Gastroesophageal sphincter (tissue), 4 donors: ENCODE data around the gene FGD5. TPM values are rescaled to one million over a fixed set of nuclear protein-coding genes. Genes with fewer than 3 reads are reported as not detected.
"Not testable (repeated sequence)": the region's sequence is repeated elsewhere in the genome, so short reads cannot be mapped to it uniquely, and the experiment has no call there.

Experiments used
- ATAC-seq: fragments of 150-250 bp; one replicate; pipeline ENCODE4 v1.9.1; 2016; ENCODE audit warnings: mild to moderate bottlenecking, moderate library complexity
- H3K27ac ChIP-seq, 4 donors: fragments of 200-600 bp; sonication (generic) in 3 of 4; 1 replicate in 3 of 4; 2 replicates in 1 of 4; pipeline ENCODE4 v1.5.1; 2016 to 2019
- H3K27me3 ChIP-seq: fragments of 200-600 bp; sonication (generic); one replicate; pipeline ENCODE4 v1.5.1; 2019
- H3K36me3 ChIP-seq, 2 donors: fragments of 200-600 bp; sonication (generic); one replicate each; pipeline ENCODE4 v1.5.1; 2019; ENCODE audit warnings: control low read depth in 1 of 2
- H3K4me1 ChIP-seq, 3 donors: fragments of 200-600 bp; sonication (generic); 1 replicate in 2 of 3; 2 replicates in 1 of 3; pipeline ENCODE4 v1.5.1; 2016 to 2019; ENCODE audit warnings: control low read depth in 2 of 3
- H3K4me3 ChIP-seq, 2 donors: fragments of 200-600 bp; sonication (generic); one replicate each; pipeline ENCODE4 v1.5.1; 2019; ENCODE audit warnings: mild to moderate bottlenecking in 1 of 2, moderate library complexity in 1 of 2
- H3K9me3 ChIP-seq, 3 donors: fragments of 200-600 bp; sonication (generic); one replicate each; pipeline ENCODE4 v1.5.1; 2017 to 2019; ENCODE audit warnings: control low read depth in 2 of 3
- CTCF ChIP-seq, 4 experiments: fragments of 200-600 bp in 2 of 4; fragments of 450-650 bp in 2 of 4; sonication (generic) in 1 of 4; IDR thresholded peaks; one replicate each; pipeline ENCODE4 v1.5.1; 2017 to 2019; ENCODE audit warnings: antibody characterized with exemption in 4 of 4, mild to moderate bottlenecking in 2 of 4, moderate library complexity in 2 of 4
- EP300 ChIP-seq: sonication (generic); formaldehyde crosslinking; IDR thresholded peaks from one replicate; pipeline ENCODE4 v1.6.1; 2017; ENCODE audit warnings: antibody characterized with exemption, mild to moderate bottlenecking
- POLR2A ChIP-seq, 2 donors: fragments of 450-650 bp; IDR thresholded peaks; one replicate each; pipeline ENCODE4 v1.6.1; 2017; ENCODE audit warnings: antibody characterized with exemption in 2 of 2, mild to moderate bottlenecking in 2 of 2, moderate library complexity in 1 of 2
- POLR2AphosphoS5 ChIP-seq: sonication (generic); formaldehyde crosslinking; IDR thresholded peaks from one replicate; pipeline ENCODE4 v1.6.1; 2017; ENCODE audit warnings: antibody characterized with exemption
- WGBS, 2 donors: methylation state at CpG; one replicate each; pipeline ENCODE4 v1.1.5; 2018; ENCODE audit warnings: low coverage in 1 of 2; 5-methylcytosine and 5-hydroxymethylcytosine counted together
- total RNA-seq, 4 donors: library from RNA; depleted of rRNA; stranded (reverse); fragments of >200 nt; gene quantifications; one replicate each; pipeline ENCODE4 v1.1.0, GENCODE V29; 2016

Gene FGD5
- total RNA-seq, 4 donors from 2014 or later: 16.1 to 18.7 (median 17.3) TPM

- WGBS, 2 donors: 0 to 23% methylated on average over 4 to 6 of the region's 7 CpGs
- Histone ChIP-seq H3K27me3 (peaks cover 6% of the 10 kb centered on the region), H3K4me1 (peaks cover 0 to 18% (median 3%) of the 10 kb centered on the region in 3 donors), H3K27ac (peak overlapping the region in 3 of 4 donors; percentile 10 to 51 (median 35)), H3K36me3 (peaks cover 0 to 31% of the 10 kb centered on the region in 2 donors), H3K9me3 (peaks cover 0 to 10% (median 0%) of the 10 kb centered on the region in 3 donors), H3K4me3 (no peak overlapping the region)
- TF ChIP-seq POLR2AphosphoS5: peak; percentile 51
- TF ChIP-seq CTCF (IDR thresholded peaks at IDR 0.05): no peak
- no peak for TF ChIP-seq EP300
- TF ChIP-seq POLR2A (IDR thresholded peaks at IDR 0.05): no peak
- peak; percentile 91 for ATAC-seq
Observed at GRCh38 chr3:14902719-14903118, 84.0 kb downstream of the FGD5 start.

- H3K36me3 ChIP-seq: peaks cover 0 to 23% of the 10 kb centered on the region in 2 donors
- WGBS, 2 donors: 100% methylated on average over 1 of the region's 3 CpGs
- H3K4me3 ChIP-seq, H3K9me3 ChIP-seq, ATAC-seq, H3K27me3 ChIP-seq: not testable (repeated sequence)
- H3K27ac ChIP-seq: peak overlapping the region in 1 of 4 donors; percentile 19
- H3K4me1 ChIP-seq: peaks cover 0 to 18% (median 3%) of the 10 kb centered on the region in 3 donors
Observed at GRCh38 chr3:14903501-14903900, 84.7 kb downstream of the FGD5 start.

GRCh38 chr3:14905055-14905657 is 86.4 kb downstream of the FGD5 start:
- TF ChIP-seq POLR2A (IDR thresholded peaks at IDR 0.05): no peak
- TF ChIP-seq CTCF (IDR thresholded peaks at IDR 0.05): no peak
- no peak for TF ChIP-seq EP300
- TF ChIP-seq POLR2AphosphoS5: no peak
- no peak overlapping the region for H3K27ac ChIP-seq
- H3K9me3 ChIP-seq: peaks cover 0 to 10% (median 0%) of the 10 kb centered on the region in 3 donors
- H3K4me3 ChIP-seq: no peak overlapping the region
- no peak for ATAC-seq
- WGBS, 2 donors: 86 to 93% methylated on average over 5 to 6 of the region's 6 CpGs
- peaks cover 0 to 10% of the 10 kb centered on the region in 2 donors for H3K36me3 ChIP-seq
- H3K4me1 ChIP-seq: peaks cover 0 to 18% (median 3%) of the 10 kb centered on the region in 3 donors
- H3K27me3 ChIP-seq: no peaks in the 10 kb centered on the region

GRCh38 chr3:14906355-14906971 is 87.7 kb downstream of the FGD5 start:
- WGBS, 2 donors: 78 to 88% methylated on average over 6 to 9 of the region's 11 CpGs
- H3K27ac ChIP-seq: no peak overlapping the region
- H3K27me3 ChIP-seq: no peaks in the 10 kb centered on the region
- no peak overlapping the region for H3K4me3 ChIP-seq
- peaks cover 0 to 10% (median 0%) of the 10 kb centered on the region in 3 donors for H3K9me3 ChIP-seq
- TF ChIP-seq EP300 (no peak), CTCF (IDR thresholded peaks at IDR 0.05) (no peak), POLR2A (IDR thresholded peaks at IDR 0.05) (no peak)
- peaks cover 0 to 18% (median 3%) of the 10 kb centered on the region in 3 donors for H3K4me1 ChIP-seq
- peaks cover 0 to 6% of the 10 kb centered on the region in 2 donors for H3K36me3 ChIP-seq
- no peak for ATAC-seq

- no peak for TF ChIP-seq CTCF (IDR thresholded peaks at IDR 0.05)
- Histone ChIP-seq H3K27me3 (no peaks in the 10 kb centered on the region), H3K4me3 (no peak overlapping the region), H3K9me3 (peaks cover 0 to 10% (median 0%) of the 10 kb centered on the region in 3 donors), H3K4me1 (peaks cover 0 to 14% (median under 1%) of the 10 kb centered on the region in 3 donors), H3K27ac (no peak overlapping the region), H3K36me3 (peaks cover 0 to 14% of the 10 kb centered on the region in 2 donors)
- peak; percentile 22 for ATAC-seq
- 83% methylated on average over 2 of the region's 18 CpGs; no CpG with 5 or more reads in 1 of the 2 donors for WGBS, 2 donors
Observed at GRCh38 chr3:14907043-14907966, 88.5 kb downstream of the FGD5 start.
